CD14-positive monocyte (primary cell): ENCODE results near the gene CDH8. TPM values are rescaled to one million over a fixed set of nuclear protein-coding genes. Genes with fewer than 3 reads are reported as not detected.

Experiments used
- DNase-seq, 3 donors: peaks; one replicate each; pipeline ENCODE4 v3.0.0-alpha.2; 2011 to 2022
- H2AFZ ChIP-seq: 2 replicates; pipeline ENCODE4 v1.6.0; 2012; ENCODE audit warnings: mild to moderate bottlenecking, low read depth, low read length, inconsistent platforms; ENCODE audit not compliant: insufficient read depth, poor library complexity, severe bottlenecking
- H3K27ac ChIP-seq, 2 donors: 1 replicate in 1 of 2; 2 replicates in 1 of 2; pipeline ENCODE4 v1.5.1; 2012 to 2013; ENCODE audit warnings: low read length in 2 of 2, control low read depth in 1 of 2, inconsistent platforms in 1 of 2, low read depth in 1 of 2, mild to moderate bottlenecking in 1 of 2
- H3K27me3 ChIP-seq, 2 donors: one replicate each; pipeline versions ENCODE4 v1.6.0 to v1.6.1; 2011 to 2013; ENCODE audit warnings: low read length in 2 of 2; ENCODE audit not compliant: control insufficient read depth in 2 of 2, insufficient read depth in 2 of 2
- H3K36me3 ChIP-seq, 2 donors: replicated peaks in 1 of 2; 1 replicate in 1 of 2; 2 replicates in 1 of 2; pipeline versions ENCODE4 v1.5.1 to v1.6.1; 2012 to 2013; ENCODE audit warnings: low read length in 2 of 2, control low read depth in 1 of 2, inconsistent platforms in 1 of 2, mild to moderate bottlenecking in 1 of 2; ENCODE audit not compliant: insufficient read depth in 2 of 2, control insufficient read depth in 1 of 2
- H3K4me1 ChIP-seq, 2 donors: 1 replicate in 1 of 2; 2 replicates in 1 of 2; pipeline versions ENCODE4 v1.5.1 to v1.6.1; 2012 to 2013; ENCODE audit warnings: low read length in 2 of 2, control low read depth in 1 of 2, inconsistent platforms in 1 of 2, mild to moderate bottlenecking in 1 of 2, moderate library complexity in 1 of 2; ENCODE audit not compliant: insufficient read depth in 2 of 2, control insufficient read depth in 1 of 2
- H3K4me2 ChIP-seq: replicated peaks from 2 replicates; pipeline ENCODE3; 2012; ENCODE audit warnings: low read length, moderate library complexity, mild to moderate bottlenecking; ENCODE audit not compliant: poor library complexity, severe bottlenecking; ENCODE audit errors: extremely low read depth
- H3K4me3 ChIP-seq, 3 experiments: fragments of 200-600 bp in 1 of 3; sonication (generic) in 1 of 3; replicated peaks in 1 of 3; 1 replicate in 2 of 3; 2 replicates in 1 of 3; pipeline ENCODE4 v1.5.1; 2011 to 2013; ENCODE audit warnings: low read length in 3 of 3, mild to moderate bottlenecking in 3 of 3, control low read depth in 2 of 3, low read depth in 2 of 3, inconsistent platforms in 1 of 3, moderate library complexity in 1 of 3
- H3K79me2 ChIP-seq: 2 replicates; pipeline ENCODE4 v1.6.0; 2012; ENCODE audit warnings: mild to moderate bottlenecking, control low read depth, inconsistent platforms, low read length, moderate library complexity; ENCODE audit not compliant: insufficient read depth
- H3K9ac ChIP-seq: 2 replicates; pipeline ENCODE4 v1.6.0; 2017; ENCODE audit warnings: low read length, mild to moderate bottlenecking; ENCODE audit not compliant: insufficient read depth, poor library complexity, severe bottlenecking
- H3K9me3 ChIP-seq, 2 donors: replicated peaks in 1 of 2; 1 replicate in 1 of 2; 2 replicates in 1 of 2; pipeline versions ENCODE4 v1.5.1 to v1.6.1; 2012 to 2013; ENCODE audit warnings: low read length in 2 of 2, control low read depth in 1 of 2; ENCODE audit not compliant: control insufficient read depth in 1 of 2, insufficient read depth in 1 of 2
- H4K20me1 ChIP-seq: 2 replicates; pipeline ENCODE4 v1.6.0; 2012; ENCODE audit warnings: mild to moderate bottlenecking, low read length, control low read depth, moderate library complexity; ENCODE audit not compliant: insufficient read depth
- H3K27ac Mint-ChIP-seq, 7 donors: one replicate each; pipeline ENCODE4 v1.8.0; 2020; ENCODE audit warnings: mild to moderate bottlenecking in 7 of 7, mixed read lengths in 7 of 7, moderate library complexity in 6 of 7, inconsistent platforms in 2 of 7
- H3K27me3 Mint-ChIP-seq, 3 donors: one replicate each; pipeline ENCODE4 v1.8.0; 2021 to 2022; ENCODE audit warnings: low read depth in 3 of 3, mild to moderate bottlenecking in 3 of 3, mixed read lengths in 3 of 3, moderate library complexity in 3 of 3, inconsistent platforms in 1 of 3
- H3K36me3 Mint-ChIP-seq, 2 donors: one replicate each; pipeline ENCODE4 v1.8.0; 2020; ENCODE audit warnings: mixed read lengths in 2 of 2, inconsistent platforms in 1 of 2, mild to moderate bottlenecking in 1 of 2
- H3K4me1 Mint-ChIP-seq: one replicate; pipeline ENCODE4 v1.8.0; 2020; ENCODE audit warnings: mild to moderate bottlenecking, mixed read lengths
- H3K4me3 Mint-ChIP-seq, 2 donors: one replicate each; pipeline ENCODE4 v1.8.0; 2020; ENCODE audit warnings: mild to moderate bottlenecking in 2 of 2, mixed read lengths in 2 of 2, moderate library complexity in 1 of 2
- H3K9me3 Mint-ChIP-seq, 7 donors: one replicate each; pipeline ENCODE4 v1.8.0; 2020 to 2022; ENCODE audit warnings: mixed read lengths in 7 of 7, mild to moderate bottlenecking in 6 of 7, moderate library complexity in 6 of 7, inconsistent platforms in 2 of 7
- WGBS: methylation state at CpG from one replicate; pipeline ENCODE4 v1.1.5; 2013; ENCODE audit warnings: missing lambda C conversion rate; ENCODE audit not compliant: insufficient coverage; 5-methylcytosine and 5-hydroxymethylcytosine counted together
- intact Hi-C, 2 donors: fragments of 100-400 bp; cut with micrococcal nuclease; formaldehyde crosslinking; loops; one replicate each; pipeline versions ENCODE4 v1.15.0 to v1.15.1; 2023
- polyA plus RNA-seq, 3 donors: library from polyadenylated mRNA; depleted of rRNA in 1 of 3; unstranded in 2 of 3; stranded (reverse) in 1 of 3; fragments of 300-500 nt in 2 of 3; fragments of >200 nt in 1 of 3; fragmentation: Illumina TruSeq in 2 of 3; gene quantifications; 1 replicate in 2 of 3; 2 replicates in 1 of 3; pipeline ENCODE4 v1.2.3, GENCODE V29; 2012 to 2021
- TF ChIP-seq, protein P1 (sequence below): fragments of 200-600 bp; IDR thresholded peaks from one replicate; pipeline ENCODE4 v1.8.0; 2022; ENCODE audit warnings: antibody characterized with exemption, mild to moderate bottlenecking

CDH8 gene
- polyA plus RNA-seq, 3 donors = not detected

DNA sequence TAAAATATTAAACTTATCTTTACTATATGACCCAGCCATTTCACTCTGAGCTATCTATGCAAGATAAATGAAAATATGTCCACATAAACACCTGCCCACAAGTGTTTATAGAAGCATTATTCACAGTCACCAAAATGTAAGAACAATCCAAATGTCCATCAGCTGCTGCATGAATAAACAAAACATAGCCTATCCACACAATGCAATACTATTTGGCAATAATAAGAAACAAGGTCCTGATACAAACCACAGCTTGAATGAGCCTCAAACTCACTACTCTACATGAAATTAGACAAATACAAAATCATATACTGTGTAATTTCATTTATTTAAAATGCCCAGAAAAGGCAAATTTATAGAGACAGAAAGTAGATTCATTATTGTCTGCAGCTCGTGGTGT is 355.1 kb downstream of the CDH8 start:
- H3K27ac Mint-ChIP-seq = no peak overlapping the region
- intact Hi-C loops = no loop called here
- H3K9me3 ChIP-seq = no peaks in the 10 kb centered on the region
- no peaks in the 10 kb centered on the region for H3K27me3 Mint-ChIP-seq
- H3K27me3 ChIP-seq = no peaks in the 10 kb centered on the region
- H3K27ac ChIP-seq = no peak overlapping the region
- no peaks in the 10 kb centered on the region for H3K4me1 Mint-ChIP-seq
- no peaks in the 10 kb centered on the region for H3K36me3 ChIP-seq
- peaks cover 0 to 2% (median 0%) of the 10 kb centered on the region in 7 donors for H3K9me3 Mint-ChIP-seq
- no peaks in the 10 kb centered on the region for H3K4me1 ChIP-seq
- no peak overlapping the region for H2AFZ ChIP-seq
- WGBS = 20% methylated on average over 1 of the region's 1 CpG
- H3K4me3 Mint-ChIP-seq = no peak overlapping the region
- no peaks in the 10 kb centered on the region for H3K36me3 Mint-ChIP-seq
- no peak overlapping the region for H3K4me3 ChIP-seq
- no peak for DNase-seq
- no peak overlapping the region for H3K9ac ChIP-seq
- H3K79me2 ChIP-seq = no peaks in the 10 kb centered on the region
- no peaks in the 10 kb centered on the region for H4K20me1 ChIP-seq
- H3K4me2 ChIP-seq = no peak overlapping the region
- TF ChIP-seq, protein P1, sequence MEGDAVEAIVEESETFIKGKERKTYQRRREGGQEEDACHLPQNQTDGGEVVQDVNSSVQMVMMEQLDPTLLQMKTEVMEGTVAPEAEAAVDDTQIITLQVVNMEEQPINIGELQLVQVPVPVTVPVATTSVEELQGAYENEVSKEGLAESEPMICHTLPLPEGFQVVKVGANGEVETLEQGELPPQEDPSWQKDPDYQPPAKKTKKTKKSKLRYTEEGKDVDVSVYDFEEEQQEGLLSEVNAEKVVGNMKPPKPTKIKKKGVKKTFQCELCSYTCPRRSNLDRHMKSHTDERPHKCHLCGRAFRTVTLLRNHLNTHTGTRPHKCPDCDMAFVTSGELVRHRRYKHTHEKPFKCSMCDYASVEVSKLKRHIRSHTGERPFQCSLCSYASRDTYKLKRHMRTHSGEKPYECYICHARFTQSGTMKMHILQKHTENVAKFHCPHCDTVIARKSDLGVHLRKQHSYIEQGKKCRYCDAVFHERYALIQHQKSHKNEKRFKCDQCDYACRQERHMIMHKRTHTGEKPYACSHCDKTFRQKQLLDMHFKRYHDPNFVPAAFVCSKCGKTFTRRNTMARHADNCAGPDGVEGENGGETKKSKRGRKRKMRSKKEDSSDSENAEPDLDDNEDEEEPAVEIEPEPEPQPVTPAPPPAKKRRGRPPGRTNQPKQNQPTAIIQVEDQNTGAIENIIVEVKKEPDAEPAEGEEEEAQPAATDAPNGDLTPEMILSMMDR = no peak

DNA sequence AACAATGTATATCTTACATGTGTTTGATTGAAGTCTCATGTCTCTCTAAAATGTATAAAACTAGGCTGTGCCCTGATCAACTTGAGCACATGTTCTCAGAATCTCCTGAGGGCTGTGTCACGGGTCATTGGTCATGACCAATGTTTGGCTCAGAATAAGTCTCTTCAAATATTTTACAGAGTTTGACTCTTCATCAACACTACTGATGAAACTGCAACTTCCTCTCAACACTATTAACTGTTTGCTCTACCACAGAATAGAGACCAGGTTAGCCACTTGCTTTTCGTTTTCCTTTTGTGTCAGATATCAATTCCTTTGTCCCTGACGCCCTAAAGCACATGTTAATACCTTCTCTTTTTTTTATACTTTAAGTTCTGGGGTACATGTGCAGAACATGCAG is 358.1 kb downstream of the CDH8 start:
- H3K27me3 Mint-ChIP-seq = no peaks in the 10 kb centered on the region
- no peak overlapping the region for H3K4me3 ChIP-seq

More for the DNA sequence above, 358.1 kb downstream of the CDH8 start:
- Histone ChIP-seq H4K20me1 (no peaks in the 10 kb centered on the region), H3K9me3 (no peaks in the 10 kb centered on the region), H3K9ac (no peak overlapping the region), H3K27ac (no peak overlapping the region), H3K79me2 (no peaks in the 10 kb centered on the region), H3K27me3 (no peaks in the 10 kb centered on the region), H2AFZ (no peak overlapping the region), H3K36me3 (no peaks in the 10 kb centered on the region), H3K4me2 (no peak overlapping the region), H3K4me1 (no peaks in the 10 kb centered on the region)
- Mint-ChIP-seq H3K4me3 (no peak overlapping the region), H3K4me1 (no peaks in the 10 kb centered on the region), H3K27ac (no peak overlapping the region), H3K9me3 (peaks cover 0 to 6% (median 0%) of the 10 kb centered on the region in 7 donors), H3K36me3 (no peaks in the 10 kb centered on the region)
- intact Hi-C loops = no loop called here
- DNase-seq = no peak
- 78% methylated on average over 1 of the region's 3 CpGs for WGBS
- TF ChIP-seq, protein P1 = no peak
